Ishikawa (cell line): ENCODE data around the gene SPAG7.

Experiments used
- CEBPB ChIP-seq: IDR thresholded peaks from 2 replicates; pipeline ENCODE4 v1.6.1; 2012
- CREB1 ChIP-seq: IDR thresholded peaks from 2 replicates; pipeline ENCODE4 v1.6.1; 2012; ENCODE audit warnings: low read depth
- EGR1 ChIP-seq: IDR thresholded peaks from 2 replicates; pipeline ENCODE4 v1.6.1; 2012
- EP300 ChIP-seq: IDR thresholded peaks from 2 replicates; pipeline ENCODE4 v1.6.1; 2012; ENCODE audit warnings: borderline replicate concordance
- FOXM1 ChIP-seq: IDR thresholded peaks from 2 replicates; pipeline ENCODE4 v1.6.1; 2012; ENCODE audit warnings: low read depth, borderline replicate concordance
- NFIC ChIP-seq: IDR thresholded peaks from 2 replicates; pipeline ENCODE4 v1.6.1; 2012
- RAD21 ChIP-seq: IDR thresholded peaks from 2 replicates; pipeline ENCODE4 v1.6.1; 2012; ENCODE audit warnings: low read depth
- TAF1 ChIP-seq: IDR thresholded peaks from 2 replicates; pipeline ENCODE4 v1.6.1; 2012; ENCODE audit warnings: low read depth, mild to moderate bottlenecking
- TCF12 ChIP-seq: IDR thresholded peaks from 2 replicates; pipeline ENCODE4 v1.6.1; 2012; ENCODE audit warnings: low read depth
- TEAD4 ChIP-seq: IDR thresholded peaks from 2 replicates; pipeline ENCODE4 v1.6.1; 2012
- YY1 ChIP-seq: IDR thresholded peaks from 2 replicates; pipeline ENCODE4 v1.6.1; 2012; ENCODE audit warnings: low read depth
- ZBTB7A ChIP-seq: IDR thresholded peaks from 2 replicates; pipeline ENCODE4 v1.6.1; 2012; ENCODE audit warnings: low read depth
- TF ChIP-seq, protein P1 (sequence below): IDR thresholded peaks from 2 replicates; pipeline ENCODE4 v1.6.1; 2012
- TF ChIP-seq, protein P2 (sequence below): IDR thresholded peaks from 2 replicates; pipeline ENCODE4 v1.6.1; 2012
- TF ChIP-seq, protein P3 (sequence below): IDR thresholded peaks from 2 replicates; pipeline ENCODE4 v1.6.1; 2012; ENCODE audit warnings: low read depth, mild to moderate bottlenecking

Gene SPAG7

DNA sequence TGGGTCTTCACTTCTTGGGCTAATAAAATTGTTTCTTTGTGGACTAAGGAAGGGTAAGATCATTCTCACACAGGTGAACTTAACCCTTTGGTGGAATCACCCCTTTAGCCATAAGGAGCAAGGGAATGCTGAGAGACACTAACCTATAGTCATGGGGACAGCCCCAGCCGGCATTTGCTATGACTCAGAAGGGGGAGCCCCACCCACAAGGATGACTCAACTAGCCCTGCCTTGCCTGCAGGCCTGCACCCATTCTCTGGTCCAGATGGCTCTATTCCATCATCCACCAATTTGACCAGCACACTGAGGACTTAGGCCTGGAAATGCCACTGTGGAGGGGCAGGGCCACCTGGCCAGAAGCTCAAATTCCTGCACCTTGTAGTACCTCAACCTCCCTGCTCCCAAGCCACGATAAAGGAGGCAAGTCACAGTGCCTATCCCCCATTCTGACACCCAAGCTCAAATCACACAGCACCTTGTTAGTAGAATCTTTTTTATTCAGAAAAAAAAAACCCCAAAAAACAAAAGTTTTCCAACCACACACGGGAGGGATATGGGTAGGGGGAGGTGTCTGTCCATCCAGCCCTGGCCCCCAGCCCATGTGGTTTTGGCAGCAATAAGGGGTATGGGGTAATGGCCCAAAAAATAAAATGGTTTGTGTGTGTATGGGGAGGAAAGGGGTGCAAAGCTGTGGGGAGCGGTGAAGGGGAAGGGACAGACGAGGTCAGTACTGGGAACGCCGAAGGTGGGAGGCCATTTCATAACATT lies 22.3 kb downstream of the SPAG7 start:
- TF ChIP-seq TCF12 (0 out of 2 replicates have a peak, but pooled peaks have one; percentile 30), CEBPB (peak; percentile 42; the same call in 1 of the 2 replicates), TEAD4 (peak; percentile 27; the same call in 1 of the 2 replicates), NFIC (0 out of 2 replicates have a peak, but pooled peaks have one; percentile 17), ZBTB7A (no peak), EP300 (peak; percentile 31; the same call in 1 of the 2 replicates), EGR1 (no peak), FOXM1 (no peak), RAD21 (no peak), TAF1 (no peak)
- TF ChIP-seq, protein P1, sequence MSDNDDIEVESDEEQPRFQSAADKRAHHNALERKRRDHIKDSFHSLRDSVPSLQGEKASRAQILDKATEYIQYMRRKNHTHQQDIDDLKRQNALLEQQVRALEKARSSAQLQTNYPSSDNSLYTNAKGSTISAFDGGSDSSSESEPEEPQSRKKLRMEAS = 0 out of 2 replicates have a peak, but pooled peaks have one; percentile 1
- TF ChIP-seq, protein P2, sequence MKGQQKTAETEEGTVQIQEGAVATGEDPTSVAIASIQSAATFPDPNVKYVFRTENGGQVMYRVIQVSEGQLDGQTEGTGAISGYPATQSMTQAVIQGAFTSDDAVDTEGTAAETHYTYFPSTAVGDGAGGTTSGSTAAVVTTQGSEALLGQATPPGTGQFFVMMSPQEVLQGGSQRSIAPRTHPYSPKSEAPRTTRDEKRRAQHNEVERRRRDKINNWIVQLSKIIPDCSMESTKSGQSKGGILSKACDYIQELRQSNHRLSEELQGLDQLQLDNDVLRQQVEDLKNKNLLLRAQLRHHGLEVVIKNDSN = peak; percentile 23; the same call in 1 of the 2 replicates

DNA sequence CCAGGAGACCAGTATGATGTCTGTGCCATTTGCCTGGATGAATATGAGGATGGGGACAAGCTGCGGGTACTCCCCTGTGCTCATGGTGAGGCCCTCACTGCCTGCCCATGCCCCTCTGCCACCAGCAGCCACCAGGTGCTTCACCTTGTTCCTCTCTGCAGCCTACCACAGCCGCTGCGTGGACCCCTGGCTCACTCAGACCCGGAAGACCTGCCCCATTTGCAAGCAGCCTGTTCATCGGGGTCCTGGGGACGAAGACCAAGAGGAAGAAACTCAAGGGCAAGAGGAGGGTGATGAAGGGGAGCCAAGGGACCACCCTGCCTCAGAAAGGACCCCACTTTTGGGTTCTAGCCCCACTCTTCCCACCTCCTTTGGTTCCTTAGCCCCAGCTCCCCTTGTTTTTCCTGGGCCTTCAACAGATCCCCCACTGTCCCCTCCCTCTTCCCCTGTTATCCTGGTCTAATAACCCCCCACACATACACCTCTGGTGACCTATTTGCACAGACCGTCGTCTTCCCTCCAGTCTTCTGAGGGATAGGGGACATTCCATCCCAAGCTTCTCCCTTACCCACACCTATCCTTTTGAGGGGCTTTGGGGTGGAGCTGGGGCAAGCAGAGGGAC lies 23.0 kb downstream of the SPAG7 start:
- TF ChIP-seq YY1 (no peak), TAF1 (no peak), EGR1 (no peak), EP300 (no peak), TCF12 (no peak), FOXM1 (no peak), TEAD4 (no peak), CEBPB (no peak), RAD21 (no peak), NFIC (no peak)
- TF ChIP-seq, protein P1 = no peak
- TF ChIP-seq, protein P2 = no peak
- TF ChIP-seq, protein P3, sequence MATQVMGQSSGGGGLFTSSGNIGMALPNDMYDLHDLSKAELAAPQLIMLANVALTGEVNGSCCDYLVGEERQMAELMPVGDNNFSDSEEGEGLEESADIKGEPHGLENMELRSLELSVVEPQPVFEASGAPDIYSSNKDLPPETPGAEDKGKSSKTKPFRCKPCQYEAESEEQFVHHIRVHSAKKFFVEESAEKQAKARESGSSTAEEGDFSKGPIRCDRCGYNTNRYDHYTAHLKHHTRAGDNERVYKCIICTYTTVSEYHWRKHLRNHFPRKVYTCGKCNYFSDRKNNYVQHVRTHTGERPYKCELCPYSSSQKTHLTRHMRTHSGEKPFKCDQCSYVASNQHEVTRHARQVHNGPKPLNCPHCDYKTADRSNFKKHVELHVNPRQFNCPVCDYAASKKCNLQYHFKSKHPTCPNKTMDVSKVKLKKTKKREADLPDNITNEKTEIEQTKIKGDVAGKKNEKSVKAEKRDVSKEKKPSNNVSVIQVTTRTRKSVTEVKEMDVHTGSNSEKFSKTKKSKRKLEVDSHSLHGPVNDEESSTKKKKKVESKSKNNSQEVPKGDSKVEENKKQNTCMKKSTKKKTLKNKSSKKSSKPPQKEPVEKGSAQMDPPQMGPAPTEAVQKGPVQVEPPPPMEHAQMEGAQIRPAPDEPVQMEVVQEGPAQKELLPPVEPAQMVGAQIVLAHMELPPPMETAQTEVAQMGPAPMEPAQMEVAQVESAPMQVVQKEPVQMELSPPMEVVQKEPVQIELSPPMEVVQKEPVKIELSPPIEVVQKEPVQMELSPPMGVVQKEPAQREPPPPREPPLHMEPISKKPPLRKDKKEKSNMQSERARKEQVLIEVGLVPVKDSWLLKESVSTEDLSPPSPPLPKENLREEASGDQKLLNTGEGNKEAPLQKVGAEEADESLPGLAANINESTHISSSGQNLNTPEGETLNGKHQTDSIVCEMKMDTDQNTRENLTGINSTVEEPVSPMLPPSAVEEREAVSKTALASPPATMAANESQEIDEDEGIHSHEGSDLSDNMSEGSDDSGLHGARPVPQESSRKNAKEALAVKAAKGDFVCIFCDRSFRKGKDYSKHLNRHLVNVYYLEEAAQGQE = no peak

- TF ChIP-seq TAF1 = no peak
These were observed 23.5 kb downstream of the SPAG7 start for GRCh38 chr17:4944163-4944553.

- TF ChIP-seq, protein P2 = no peak
- TF ChIP-seq, protein P3 = no peak
- TF ChIP-seq ZBTB7A = no peak
- no peak for TF ChIP-seq TEAD4
- no peak for TF ChIP-seq NFIC
- TF ChIP-seq CREB1 = no peak
- TF ChIP-seq FOXM1 = no peak
- TF ChIP-seq TAF1 = no peak
- no peak for TF ChIP-seq RAD21
- no peak for TF ChIP-seq YY1
- no peak for TF ChIP-seq TCF12
- no peak for TF ChIP-seq EGR1
- no peak for TF ChIP-seq EP300
- no peak for TF ChIP-seq CEBPB
- TF ChIP-seq, protein P1 = no peak
These were observed 24.7 kb downstream of the SPAG7 start for GRCh38 chr17:4942760-4943508.
